Measurements from ENCODE around the gene SPACA4. TPM values are rescaled to one million over a fixed set of nuclear protein-coding genes. Genes with fewer than 3 reads are reported as not detected.

Gene SPACA4
- total RNA-seq, 1 experiment from 2014 or later = not detected

GRCh38 chr19:48656840-48657474 is 50.4 kb downstream of the SPACA4 start:
- DNase-seq = peak in 1 of 2 experiments; percentile 70
- ChIA-PET CTCF (interaction anchor here (0.6 to 0.7 kb wide), 2 partner anchors 8 to 17 kb away, joined by 3 to 5 read pairs; no protein-coding TSS in a partner anchor), POLR2A (ENCODE audit: unreplicated experiment) (interaction anchor here (0.7 kb wide), 1 partner anchor 546 kb away, joined by 18 read pairs; the partner anchor contains the start of gene PLA2G4C)
- Histone ChIP-seq H3K36me3 (ENCODE audit: low read depth) (no peaks in the 10 kb centered on the region), H3K4me2 (peak overlapping the region; percentile 8; the same call in 1 of the 2 replicates), H3F3A (ENCODE audit: insufficient read depth, low read depth) (peaks cover 18% of the 10 kb centered on the region), H3K9me2 (ENCODE audit: insufficient read depth) (no peaks in the 10 kb centered on the region), H3K79me2 (ENCODE audit: low read depth) (no peaks in the 10 kb centered on the region), H3K9me3 (ENCODE audit: insufficient read depth, low read depth) (no peaks in the 10 kb centered on the region), H3K4me1 (replicated peaks; ENCODE audit: insufficient read depth) (peaks cover 10% of the 10 kb centered on the region; the same call in 1 of the 2 replicates), H3K27me3 (ENCODE audit: insufficient read depth, low read depth) (no peaks in the 10 kb centered on the region), H4K20me1 (ENCODE audit: insufficient read depth) (no peaks in the 10 kb centered on the region), H3K4me3 (no peak overlapping the region), H3K27ac (no peak overlapping the region), H2AFZ (no peak overlapping the region)
- no peak for TF ChIP-seq CTCF (conservative IDR thresholded peaks at IDR 0.05)
- TF ChIP-seq EZH2 (IDR thresholded peaks at IDR 0.05; ENCODE audit: low read depth) = no peak
- no TSS peak for BruUV-seq (replicated peaks)
- intact Hi-C loops (cut with micrococcal nuclease; ENCODE audit: unreplicated experiment) = no loop called here

Other genes starting within 250 kb of the SPACA4 start
- gene TMEM143, start 242.8 kb upstream of the SPACA4 start, total RNA-seq (2021) = 24.8 and 31.3 TPM in 2 replicates
- gene SYNGR4, start 242.4 kb upstream of the SPACA4 start, total RNA-seq (2021) = 1.3 and 2.1 TPM in 2 replicates
- 220 and 261 TPM in 2 replicates for gene KDELR1, start 215.2 kb upstream of the SPACA4 start, total RNA-seq (2021)
- gene GRIN2D, start 213.1 kb upstream of the SPACA4 start, total RNA-seq (2021) = 3.2 and 3.8 TPM in 2 replicates
- gene GRWD1, start 160.8 kb upstream of the SPACA4 start, total RNA-seq (2021) = 35.5 and 44.2 TPM in 2 replicates
- gene KCNJ14, start 151.2 kb upstream of the SPACA4 start, total RNA-seq (2021) = 5.4 and 8.3 TPM in 2 replicates
- 74.4 and 93.0 TPM in 2 replicates for gene CYTH2, start 137.4 kb upstream of the SPACA4 start, total RNA-seq (2021)
- 13.9 and 19.6 TPM in 2 replicates for gene LMTK3, start 94.9 kb upstream of the SPACA4 start, total RNA-seq (2021)
- gene SULT2B1, start 54.6 kb upstream of the SPACA4 start, total RNA-seq (2021) = 4.4 and 6.2 TPM in 2 replicates
- 12.3 and 17.4 TPM in 2 replicates for gene FAM83E, start 8.3 kb downstream of the SPACA4 start, total RNA-seq (2021)
- gene RPL18, start 12.4 kb downstream of the SPACA4 start, total RNA-seq (2021) = 1,618 and 1,710 TPM in 2 replicates
- gene SPHK2, start 12.8 kb downstream of the SPACA4 start, total RNA-seq (2021) = 18.4 and 20.0 TPM in 2 replicates
- 48.2 and 48.6 TPM in 2 replicates for gene DBP, start 30.6 kb downstream of the SPACA4 start, total RNA-seq (2021)
- 11.0 and 12.2 TPM in 2 replicates for gene CA11, start 39.4 kb downstream of the SPACA4 start, total RNA-seq (2021)
- 2.9 and 7.4 TPM in 2 replicates for gene NTN5, start 66.3 kb downstream of the SPACA4 start, total RNA-seq (2021)
- 8.7 and 9.6 TPM in 2 replicates for gene FUT2, start 89.2 kb downstream of the SPACA4 start, total RNA-seq (2021)
- gene MAMSTR, start 113.0 kb downstream of the SPACA4 start, total RNA-seq (2021) = 2.6 and 3.9 TPM in 2 replicates
- gene RASIP1, start 133.9 kb downstream of the SPACA4 start, total RNA-seq (2021) = 1.3 and 1.4 TPM in 2 replicates
- 2.2 and 3.0 TPM in 2 replicates for gene IZUMO1, start 140.2 kb downstream of the SPACA4 start, total RNA-seq (2021)
- 7.9 and 9.6 TPM in 2 replicates for gene FUT1, start 145.9 kb downstream of the SPACA4 start, total RNA-seq (2021)
- 0.41 and 0.78 TPM in 2 replicates for gene FGF21, start 148.8 kb downstream of the SPACA4 start, total RNA-seq (2021)
- gene BCAT2, start 204.3 kb downstream of the SPACA4 start, total RNA-seq (2021) = 69.7 and 70.5 TPM in 2 replicates
- 20.7 and 33.6 TPM in 2 replicates for gene HSD17B14, start 229.7 kb downstream of the SPACA4 start, total RNA-seq (2021)